ENCODE measurements around the gene ATG9B. TPM values are rescaled to one million over a fixed set of nuclear protein-coding genes. Genes with fewer than 3 reads are reported as not detected.

The ATG9B gene
- total RNA-seq, 2 donors from 2014 or later, result 0.18 to 7.1 TPM

DNA sequence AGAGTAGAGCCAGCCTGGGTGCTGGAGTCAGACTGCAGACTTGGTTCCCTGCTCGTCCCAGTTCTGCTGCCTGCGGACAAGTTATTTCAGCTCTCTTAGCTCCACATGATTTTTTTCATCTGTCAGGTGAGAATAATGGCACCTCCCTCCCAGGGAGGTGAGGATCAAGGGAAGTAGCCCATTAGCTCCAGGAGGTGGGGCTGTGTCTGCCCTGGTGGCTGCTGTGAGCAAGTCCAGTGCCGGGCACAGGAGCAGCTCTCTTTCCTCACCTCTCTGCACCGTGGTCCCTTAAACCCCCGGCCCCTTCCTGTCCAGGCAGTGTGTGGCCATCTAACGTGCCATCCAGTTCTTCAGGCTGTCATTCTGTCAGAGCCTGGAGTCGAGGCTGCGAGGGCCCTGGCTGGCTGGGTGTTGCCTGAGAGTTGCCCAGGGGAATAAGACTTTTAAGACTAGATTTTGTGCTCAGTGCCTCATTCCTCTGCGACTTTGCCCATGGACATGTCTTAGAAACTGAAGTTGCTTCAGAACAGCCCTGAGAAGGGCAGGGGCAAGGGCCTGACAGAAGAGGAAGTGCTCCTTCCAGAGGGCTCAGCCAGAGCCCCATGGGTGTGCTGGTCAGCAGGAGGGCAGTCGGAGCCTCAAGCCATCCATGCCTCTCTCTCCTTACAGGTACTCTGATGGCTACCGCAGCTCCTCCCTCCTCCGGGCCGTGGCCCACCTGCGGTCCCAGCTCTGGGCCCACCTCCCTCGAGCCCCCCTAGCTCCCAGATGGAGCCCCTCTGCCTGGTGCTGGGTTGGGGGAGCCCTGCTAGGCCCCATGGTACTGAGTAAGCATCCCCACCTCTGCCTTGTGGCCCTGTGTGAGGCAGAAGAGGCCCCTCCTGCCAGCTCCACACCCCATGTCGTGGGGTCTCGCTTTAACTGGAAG is 8.9 kb upstream of the ATG9B start:
- Histone ChIP-seq H3K4me3 (no peak overlapping the region), H3K27me3 (replicated peaks; ENCODE audit: insufficient read depth) (no peaks in the 10 kb centered on the region), H3K36me3 (peaks cover 0 to 10% of the 10 kb centered on the region in 2 donors), H3K27ac (no peak overlapping the region), H3K9me3 (no peaks in the 10 kb centered on the region), H3K4me1 (replicated peaks) (peaks cover 5% of the 10 kb centered on the region)
- TF ChIP-seq POLR2AphosphoS5 (IDR thresholded peaks at IDR 0.05), result no peak
- TF ChIP-seq POLR2A (IDR thresholded peaks at IDR 0.05), result no peak
- TF ChIP-seq, protein P1, sequence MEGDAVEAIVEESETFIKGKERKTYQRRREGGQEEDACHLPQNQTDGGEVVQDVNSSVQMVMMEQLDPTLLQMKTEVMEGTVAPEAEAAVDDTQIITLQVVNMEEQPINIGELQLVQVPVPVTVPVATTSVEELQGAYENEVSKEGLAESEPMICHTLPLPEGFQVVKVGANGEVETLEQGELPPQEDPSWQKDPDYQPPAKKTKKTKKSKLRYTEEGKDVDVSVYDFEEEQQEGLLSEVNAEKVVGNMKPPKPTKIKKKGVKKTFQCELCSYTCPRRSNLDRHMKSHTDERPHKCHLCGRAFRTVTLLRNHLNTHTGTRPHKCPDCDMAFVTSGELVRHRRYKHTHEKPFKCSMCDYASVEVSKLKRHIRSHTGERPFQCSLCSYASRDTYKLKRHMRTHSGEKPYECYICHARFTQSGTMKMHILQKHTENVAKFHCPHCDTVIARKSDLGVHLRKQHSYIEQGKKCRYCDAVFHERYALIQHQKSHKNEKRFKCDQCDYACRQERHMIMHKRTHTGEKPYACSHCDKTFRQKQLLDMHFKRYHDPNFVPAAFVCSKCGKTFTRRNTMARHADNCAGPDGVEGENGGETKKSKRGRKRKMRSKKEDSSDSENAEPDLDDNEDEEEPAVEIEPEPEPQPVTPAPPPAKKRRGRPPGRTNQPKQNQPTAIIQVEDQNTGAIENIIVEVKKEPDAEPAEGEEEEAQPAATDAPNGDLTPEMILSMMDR (IDR thresholded peaks at IDR 0.05), result no peak
- intact Hi-C loops (cut with DNase I), result no loop called here
- DNase-seq (ENCODE audit: low spot score), result no peak
- 87% methylated on average over 17 of the region's 17 CpGs for WGBS

- H3K27me3 ChIP-seq (replicated peaks; ENCODE audit: insufficient read depth), result no peaks in the 10 kb centered on the region
- peaks cover 9% of the 10 kb centered on the region for H3K4me1 ChIP-seq (replicated peaks)
- 67% methylated on average over 4 of the region's 4 CpGs for WGBS
- peak overlapping the region in 1 of 2 donors; percentile 46 for H3K27ac ChIP-seq
- intact Hi-C loops (cut with DNase I), result no loop called here
- no peaks in the 10 kb centered on the region for H3K36me3 ChIP-seq
- H3K4me3 ChIP-seq, result no peak overlapping the region
- no peak for DNase-seq (ENCODE audit: low spot score)
- H3K9me3 ChIP-seq, result no peaks in the 10 kb centered on the region
- TF ChIP-seq POLR2AphosphoS5 (IDR thresholded peaks at IDR 0.05) (peak; percentile 60), POLR2A (IDR thresholded peaks at IDR 0.05) (no peak)
- TF ChIP-seq, protein P1 (IDR thresholded peaks at IDR 0.05), result no peak
These were observed 6.7 kb upstream of the ATG9B start for GRCh38 chr7:151031011-151031410.

- peak overlapping the region; percentile 86 to 88 for H3K27ac ChIP-seq
- no peak for TF ChIP-seq POLR2AphosphoS5 (IDR thresholded peaks at IDR 0.05)
- TF ChIP-seq, protein P1 (IDR thresholded peaks at IDR 0.05), result no peak
- TF ChIP-seq POLR2A (IDR thresholded peaks at IDR 0.05), result no peak
- H3K4me3 ChIP-seq, result peak overlapping the region; percentile 58 to 63
- no peaks in the 10 kb centered on the region for H3K9me3 ChIP-seq
- no peaks in the 10 kb centered on the region for H3K36me3 ChIP-seq
- intact Hi-C loops (cut with DNase I), result loop anchor here (5.0 kb wide), 1 partner anchor 83 kb away; no protein-coding TSS in a partner anchor
- WGBS, result 57% methylated on average over 17 of the region's 17 CpGs
- H3K4me1 ChIP-seq (replicated peaks), result peaks cover 9% of the 10 kb centered on the region
- DNase-seq (ENCODE audit: low spot score), result no peak
- H3K27me3 ChIP-seq (replicated peaks; ENCODE audit: insufficient read depth), result no peaks in the 10 kb centered on the region
These were observed 4.7 kb upstream of the ATG9B start for GRCh38 chr7:151028948-151029501.

DNA sequence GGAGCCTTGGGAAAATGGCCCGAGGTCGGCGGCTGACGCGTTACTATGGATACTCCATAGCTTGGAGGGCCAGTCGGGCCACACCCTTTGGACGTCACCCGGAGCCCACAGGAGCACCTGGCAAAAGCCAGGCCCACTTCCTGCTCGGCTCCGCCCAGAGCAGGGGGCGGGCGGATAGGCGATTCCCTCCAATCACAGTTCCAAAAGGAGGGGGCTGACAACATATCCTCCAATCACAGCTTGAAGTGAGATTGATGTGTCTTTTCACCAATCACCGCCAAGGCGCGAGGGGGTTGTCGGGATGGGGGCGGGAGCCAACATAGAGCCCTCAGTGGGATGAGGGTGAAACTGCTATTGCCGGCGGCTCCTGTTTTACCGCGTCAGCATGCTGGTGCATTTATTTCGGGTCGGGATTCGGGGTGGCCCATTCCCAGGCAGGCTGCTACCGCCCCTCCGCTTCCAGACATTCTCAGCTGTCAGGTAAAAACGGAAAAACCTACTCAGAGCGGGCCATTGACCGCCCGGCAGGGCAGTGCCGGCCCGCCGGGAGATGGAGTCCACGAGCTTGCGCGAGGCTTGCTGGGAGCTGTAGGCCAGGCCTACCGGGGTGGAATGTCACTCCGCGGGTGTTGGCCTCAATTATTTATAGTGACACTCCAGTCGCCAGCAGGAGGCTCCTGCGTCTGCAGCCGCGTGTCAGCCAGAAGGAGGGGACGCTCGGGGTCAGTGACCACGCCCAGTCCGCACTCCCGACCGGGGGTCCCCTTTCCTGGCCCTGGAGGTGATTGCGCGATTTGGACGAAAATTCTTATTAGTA is 4.0 kb upstream of the ATG9B start, which contains the start of gene ABCB8:
Gene ABCB8 (plus strand): TSS at position 320 of the 817 bp plus-strand sequence. CDS start 66 bp downstream, at position 386.
- peak; percentile 98 for DNase-seq (ENCODE audit: low spot score)
- Histone ChIP-seq H3K27me3 (replicated peaks; ENCODE audit: insufficient read depth) (no peaks in the 10 kb centered on the region), H3K4me1 (replicated peaks) (peaks cover 9% of the 10 kb centered on the region), H3K9me3 (no peaks in the 10 kb centered on the region), H3K4me3 (peak within 1 kb of the TSS; percentile 58 to 63), H3K27ac (peak within 1 kb of the TSS; percentile 86 to 88), H3K36me3 (no peaks in the 10 kb centered on the region)
- under 1% methylated on average over 49 of the region's 53 CpGs for WGBS
- intact Hi-C loops (cut with DNase I), result loop anchor here (5.0 kb wide), 1 partner anchor 84 kb away; no protein-coding TSS in a partner anchor
- TF ChIP-seq, protein P1 (IDR thresholded peaks at IDR 0.05), result peak; percentile 19 to 77 (median 52)
- TF ChIP-seq POLR2A (IDR thresholded peaks at IDR 0.05) (peak; percentile 47), POLR2AphosphoS5 (IDR thresholded peaks at IDR 0.05) (peak; percentile 78)
